Body of pancreas (tissue), 4 donors: ENCODE results near the gene MTA3. TPM values are rescaled to one million over a fixed set of nuclear protein-coding genes. Genes with fewer than 3 reads are reported as not detected.

Experiments
- ATAC-seq: fragments of 150-250 bp; one replicate; pipeline ENCODE4 v1.9.1; 2016
- DNase-seq, 4 donors: peaks; one replicate each; pipeline ENCODE4 v3.0.0-alpha.2; 2019
- H3K27ac ChIP-seq, 4 donors: fragments of 200-600 bp; sonication (generic); 1 replicate in 3 of 4; 2 replicates in 1 of 4; pipeline versions ENCODE4 v1.5.1 to v1.6.1; 2016 to 2019; ENCODE audit warnings: mild to moderate bottlenecking in 1 of 4, mixed read lengths in 1 of 4, moderate library complexity in 1 of 4
- H3K27me3 ChIP-seq, 2 donors: fragments of 200-600 bp; sonication (generic); one replicate each; pipeline ENCODE4 v1.6.0; 2016; ENCODE audit warnings: mild to moderate bottlenecking in 1 of 2
- H3K36me3 ChIP-seq, 2 donors: fragments of 200-600 bp; sonication (generic); replicated peaks in 1 of 2; 2 replicates each; pipeline ENCODE4 v1.5.1; 2016; ENCODE audit warnings: low read depth in 2 of 2; ENCODE audit not compliant: insufficient read depth in 1 of 2
- H3K4me1 ChIP-seq: fragments of 200-600 bp; sonication (generic); one replicate; pipeline ENCODE4 v1.6.0; 2016
- H3K4me3 ChIP-seq, 2 donors: fragments of 200-600 bp; sonication (generic); 1 replicate in 1 of 2; 2 replicates in 1 of 2; pipeline ENCODE4 v1.5.1; 2016 to 2019
- H3K9me3 ChIP-seq, 3 donors: fragments of 200-600 bp; sonication (generic); 1 replicate in 2 of 3; 2 replicates in 1 of 3; pipeline ENCODE4 v1.5.1; 2016
- CTCF ChIP-seq, 7 experiments: fragments of 450-650 bp in 4 of 7; fragments of 200-600 bp in 3 of 7; sonication (generic) in 3 of 7; IDR thresholded peaks; one replicate each; pipeline ENCODE4 v1.5.1; 2016 to 2019; ENCODE audit warnings: antibody characterized with exemption in 7 of 7
- POLR2A ChIP-seq, 3 donors: fragments of 450-650 bp; IDR thresholded peaks; one replicate each; pipeline ENCODE4 v1.6.1; 2016; ENCODE audit warnings: antibody characterized with exemption in 3 of 3, mild to moderate bottlenecking in 2 of 3
- WGBS, 2 donors: methylation state at CpG; one replicate each; pipeline ENCODE4 v1.1.5; 2017; 5-methylcytosine and 5-hydroxymethylcytosine counted together
- intact Hi-C: fragments of 100-400 bp; cut with DNase I; formaldehyde crosslinking; loops from one replicate; pipeline ENCODE4 v1.15.1; 2023
- total RNA-seq, 2 donors: library from RNA; depleted of rRNA; stranded (reverse); fragments of >200 nt; gene quantifications; one replicate each; pipeline ENCODE4 v1.1.0, GENCODE V29; 2016

MTA3 gene
- total RNA-seq, 2 donors from 2014 or later, result 23.1 to 31.1 TPM

GRCh38 chr2:42537493-42537892, 30.9 kb upstream of the MTA3 start:
- Histone ChIP-seq H3K36me3 (no peaks in the 10 kb centered on the region), H3K27me3 (no peaks in the 10 kb centered on the region), H3K4me1 (no peaks in the 10 kb centered on the region), H3K9me3 (no peaks in the 10 kb centered on the region), H3K27ac (no peak overlapping the region), H3K4me3 (no peak overlapping the region)
- DNase-seq (no peak), ATAC-seq (no peak)
- TF ChIP-seq CTCF (IDR thresholded peaks at IDR 0.05) (no peak), POLR2A (IDR thresholded peaks at IDR 0.05) (no peak)
- 81 to 83% methylated on average over 3 of the region's 3 CpGs for WGBS, 2 donors
- intact Hi-C loops, result no loop called here

GRCh38 chr2:42542871-42543270, 25.6 kb upstream of the MTA3 start:
- intact Hi-C loops, result no loop called here

GRCh38 chr2:42545023-42545721, 23.3 kb upstream of the MTA3 start:
- H3K4me1 ChIP-seq, result no peaks in the 10 kb centered on the region
- no peak overlapping the region for H3K4me3 ChIP-seq
- H3K27me3 ChIP-seq, result no peaks in the 10 kb centered on the region
- DNase-seq, result no peak
- no peak overlapping the region for H3K27ac ChIP-seq
- no peaks in the 10 kb centered on the region for H3K36me3 ChIP-seq
- 84% methylated on average over 8 of the region's 8 CpGs for WGBS, 2 donors
- ATAC-seq, result no peak
- TF ChIP-seq CTCF (IDR thresholded peaks at IDR 0.05) (no peak), POLR2A (IDR thresholded peaks at IDR 0.05) (no peak)
- intact Hi-C loops, result no loop called here
- H3K9me3 ChIP-seq, result no peaks in the 10 kb centered on the region

More at GRCh38 chr2:42542871-42543270, 25.6 kb upstream of the MTA3 start:
- 82 to 83% methylated on average over 4 of the region's 4 CpGs for WGBS, 2 donors
- Histone ChIP-seq H3K9me3 (no peaks in the 10 kb centered on the region), H3K27ac (no peak overlapping the region), H3K4me3 (no peak overlapping the region), H3K27me3 (no peaks in the 10 kb centered on the region), H3K36me3 (no peaks in the 10 kb centered on the region), H3K4me1 (no peaks in the 10 kb centered on the region)
- ATAC-seq (no peak), DNase-seq (no peak)
- TF ChIP-seq POLR2A (IDR thresholded peaks at IDR 0.05) (no peak), CTCF (IDR thresholded peaks at IDR 0.05) (no peak)

GRCh38 chr2:42545841-42546390, 22.5 kb upstream of the MTA3 start:
- Histone ChIP-seq H3K27ac (no peak overlapping the region), H3K4me3 (no peak overlapping the region), H3K36me3 (no peaks in the 10 kb centered on the region), H3K4me1 (no peaks in the 10 kb centered on the region), H3K9me3 (no peaks in the 10 kb centered on the region), H3K27me3 (no peaks in the 10 kb centered on the region)
- WGBS, 2 donors, result 59 to 62% methylated on average over 9 of the region's 9 CpGs
- intact Hi-C loops, result no loop called here
- DNase-seq, result no peak
- ATAC-seq, result no peak
- no peak for TF ChIP-seq POLR2A (IDR thresholded peaks at IDR 0.05)
- TF ChIP-seq CTCF (IDR thresholded peaks at IDR 0.05), result no peak

- H3K4me3 ChIP-seq, result no peak overlapping the region
- TF ChIP-seq POLR2A (IDR thresholded peaks at IDR 0.05) (no peak), CTCF (IDR thresholded peaks at IDR 0.05) (no peak)
- no peak for DNase-seq
- 69 to 80% methylated on average over 9 of the region's 9 CpGs for WGBS, 2 donors
- intact Hi-C loops, result no loop called here
- H3K36me3 ChIP-seq, result no peaks in the 10 kb centered on the region
- H3K27me3 ChIP-seq, result no peaks in the 10 kb centered on the region
- H3K27ac ChIP-seq, result no peak overlapping the region
- H3K4me1 ChIP-seq, result no peaks in the 10 kb centered on the region
- H3K9me3 ChIP-seq, result no peaks in the 10 kb centered on the region
- no peak for ATAC-seq
Measured at GRCh38 chr2:42547014-42547413, 21.4 kb upstream of the MTA3 start.
